ENCODE measurements around the gene NDUFAF3.

Gene NDUFAF3

GRCh38 chr3:49020330-49021212 lies 1.4 kb upstream of the NDUFAF3 start:
- no peak for TF ChIP-seq CTCF (IDR thresholded peaks at IDR 0.05; ENCODE audit: insufficient read depth, missing control alignments)
- FAIRE-seq (no peak), DNase-seq (ENCODE audit: insufficient read length, low spot score) (no peak)

GRCh38 chr3:49021213-49021812 lies 608 bp upstream of the NDUFAF3 start:
- FAIRE-seq (no peak), DNase-seq (ENCODE audit: insufficient read length, low spot score) (peak; percentile 85)
- TF ChIP-seq CTCF (IDR thresholded peaks at IDR 0.05; ENCODE audit: insufficient read depth, missing control alignments), result no peak

- no peak for DNase-seq (ENCODE audit: insufficient read length, low spot score)
- TF ChIP-seq CTCF (IDR thresholded peaks at IDR 0.05; ENCODE audit: insufficient read depth, missing control alignments), result no peak
- no peak for FAIRE-seq
Measured at GRCh38 chr3:49022688-49023171, 809 bp downstream of the NDUFAF3 start.

- no peak for DNase-seq (ENCODE audit: insufficient read length, low spot score)
- TF ChIP-seq CTCF (IDR thresholded peaks at IDR 0.05; ENCODE audit: insufficient read depth, missing control alignments), result no peak
- FAIRE-seq, result no peak
Measured at GRCh38 chr3:49023775-49024174, 1.9 kb downstream of the NDUFAF3 start.

GRCh38 chr3:49024449-49024848 lies 2.5 kb downstream of the NDUFAF3 start:
- no peak for FAIRE-seq

GRCh38 chr3:49025005-49025792 lies 3.3 kb downstream of the NDUFAF3 start:
- DNase-seq (ENCODE audit: insufficient read length, low spot score), result no peak
- TF ChIP-seq CTCF (IDR thresholded peaks at IDR 0.05; ENCODE audit: insufficient read depth, missing control alignments), result no peak
- FAIRE-seq, result no peak

More at GRCh38 chr3:49024449-49024848, 2.5 kb downstream of the NDUFAF3 start:
- TF ChIP-seq CTCF (IDR thresholded peaks at IDR 0.05; ENCODE audit: insufficient read depth, missing control alignments), result no peak
- no peak for DNase-seq (ENCODE audit: insufficient read length, low spot score)

Data from D721Med (cell line).